ENCODE data around the gene NUP54.
A peak's percentile ranks its signal among the peaks of the same experiment; 100 is the strongest.

NUP54 gene

GRCh38 chr4:76108467-76109181 is 39.6 kb downstream of the NUP54 start:
- peak in 1 of 2 experiments; percentile 26 for DNase-seq (ENCODE audit: low read depth in 1 of 2, low spot score in 1 of 2)
- H3K4me3 ChIP-seq (replicated peaks; ENCODE audit: insufficient read depth, low read length), result no peak overlapping the region
- no peak overlapping the region for H3K27ac ChIP-seq (replicated peaks)
- no peaks in the 10 kb centered on the region for H3K27me3 ChIP-seq (ENCODE audit: insufficient read depth, poor library complexity, severe bottlenecking)
- no peak for TF ChIP-seq CTCF (IDR thresholded peaks at IDR 0.05; ENCODE audit: insufficient read depth, low read length)
- TF ChIP-seq SPI1 (IDR thresholded peaks at IDR 0.05; ENCODE audit: borderline replicate concordance, low read depth), result no peak
- TF ChIP-seq, protein P1, sequence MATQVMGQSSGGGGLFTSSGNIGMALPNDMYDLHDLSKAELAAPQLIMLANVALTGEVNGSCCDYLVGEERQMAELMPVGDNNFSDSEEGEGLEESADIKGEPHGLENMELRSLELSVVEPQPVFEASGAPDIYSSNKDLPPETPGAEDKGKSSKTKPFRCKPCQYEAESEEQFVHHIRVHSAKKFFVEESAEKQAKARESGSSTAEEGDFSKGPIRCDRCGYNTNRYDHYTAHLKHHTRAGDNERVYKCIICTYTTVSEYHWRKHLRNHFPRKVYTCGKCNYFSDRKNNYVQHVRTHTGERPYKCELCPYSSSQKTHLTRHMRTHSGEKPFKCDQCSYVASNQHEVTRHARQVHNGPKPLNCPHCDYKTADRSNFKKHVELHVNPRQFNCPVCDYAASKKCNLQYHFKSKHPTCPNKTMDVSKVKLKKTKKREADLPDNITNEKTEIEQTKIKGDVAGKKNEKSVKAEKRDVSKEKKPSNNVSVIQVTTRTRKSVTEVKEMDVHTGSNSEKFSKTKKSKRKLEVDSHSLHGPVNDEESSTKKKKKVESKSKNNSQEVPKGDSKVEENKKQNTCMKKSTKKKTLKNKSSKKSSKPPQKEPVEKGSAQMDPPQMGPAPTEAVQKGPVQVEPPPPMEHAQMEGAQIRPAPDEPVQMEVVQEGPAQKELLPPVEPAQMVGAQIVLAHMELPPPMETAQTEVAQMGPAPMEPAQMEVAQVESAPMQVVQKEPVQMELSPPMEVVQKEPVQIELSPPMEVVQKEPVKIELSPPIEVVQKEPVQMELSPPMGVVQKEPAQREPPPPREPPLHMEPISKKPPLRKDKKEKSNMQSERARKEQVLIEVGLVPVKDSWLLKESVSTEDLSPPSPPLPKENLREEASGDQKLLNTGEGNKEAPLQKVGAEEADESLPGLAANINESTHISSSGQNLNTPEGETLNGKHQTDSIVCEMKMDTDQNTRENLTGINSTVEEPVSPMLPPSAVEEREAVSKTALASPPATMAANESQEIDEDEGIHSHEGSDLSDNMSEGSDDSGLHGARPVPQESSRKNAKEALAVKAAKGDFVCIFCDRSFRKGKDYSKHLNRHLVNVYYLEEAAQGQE (IDR thresholded peaks at IDR 0.05; ENCODE audit: insufficient replicate concordance, low read depth), result no peak
- TF ChIP-seq POLR2AphosphoS5 (IDR thresholded peaks at IDR 0.05; ENCODE audit: low read depth), result no peak
- TF ChIP-seq GABPA (IDR thresholded peaks at IDR 0.05; ENCODE audit: low read depth), result no peak

DNA sequence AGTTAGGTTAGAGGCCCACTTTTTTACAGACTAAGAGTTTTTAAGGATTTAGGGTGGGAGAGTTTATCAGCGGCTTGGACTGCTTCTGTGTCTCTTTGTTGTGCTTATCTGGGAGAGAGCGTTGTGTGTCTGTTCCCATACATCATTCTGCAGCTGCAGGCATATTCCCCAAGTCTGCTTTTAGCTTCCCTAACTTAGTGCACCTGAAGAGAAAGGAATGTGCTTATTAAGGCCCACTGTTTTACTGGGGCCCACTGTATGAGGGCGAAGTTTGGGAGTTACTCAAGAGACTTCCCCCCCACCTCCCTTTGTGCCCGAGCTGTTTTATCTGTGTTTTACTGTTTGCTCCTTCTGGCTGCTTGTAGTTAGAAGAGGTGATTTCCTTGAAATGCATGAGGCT is 41.8 kb downstream of the NUP54 start:
- Histone ChIP-seq H3K27me3 (ENCODE audit: insufficient read depth, poor library complexity, severe bottlenecking) (no peaks in the 10 kb centered on the region), H3K27ac (replicated peaks) (no peak overlapping the region), H3K4me3 (replicated peaks; ENCODE audit: insufficient read depth, low read length) (no peak overlapping the region)
- no peak for DNase-seq (ENCODE audit: low read depth in 1 of 2, low spot score in 1 of 2)
- no peak for TF ChIP-seq GABPA (IDR thresholded peaks at IDR 0.05; ENCODE audit: low read depth)
- no peak for TF ChIP-seq POLR2AphosphoS5 (IDR thresholded peaks at IDR 0.05; ENCODE audit: low read depth)
- TF ChIP-seq, protein P1 (IDR thresholded peaks at IDR 0.05; ENCODE audit: insufficient replicate concordance, low read depth), result no peak
- TF ChIP-seq SPI1 (IDR thresholded peaks at IDR 0.05; ENCODE audit: borderline replicate concordance, low read depth), result no peak
- no peak for TF ChIP-seq CTCF (IDR thresholded peaks at IDR 0.05; ENCODE audit: insufficient read depth, low read length)

DNA sequence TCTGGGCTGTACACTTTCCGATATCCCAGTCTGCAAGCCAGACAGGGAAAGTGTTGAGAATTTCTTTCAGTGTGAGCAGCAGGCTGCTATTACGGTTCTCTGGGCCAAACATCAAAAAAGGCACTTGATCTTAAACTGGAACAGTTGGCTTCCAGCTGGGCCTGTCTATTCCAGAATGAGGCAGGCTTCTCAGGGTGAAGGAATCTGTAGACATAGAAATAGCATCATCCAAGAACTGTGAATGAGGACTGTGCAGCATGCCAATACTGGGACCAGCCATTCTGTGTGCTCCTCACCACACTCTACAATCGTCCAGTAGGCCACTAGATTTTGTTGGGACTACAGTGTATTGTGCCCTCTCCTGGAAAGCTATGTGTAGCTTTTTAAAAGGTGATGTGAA is 42.5 kb downstream of the NUP54 start:
- no peak overlapping the region for H3K4me3 ChIP-seq (replicated peaks; ENCODE audit: insufficient read depth, low read length)
- TF ChIP-seq, protein P1 (IDR thresholded peaks at IDR 0.05; ENCODE audit: insufficient replicate concordance, low read depth), result no peak
- TF ChIP-seq GABPA (IDR thresholded peaks at IDR 0.05; ENCODE audit: low read depth) (no peak), CTCF (IDR thresholded peaks at IDR 0.05; ENCODE audit: insufficient read depth, low read length) (no peak), POLR2AphosphoS5 (IDR thresholded peaks at IDR 0.05; ENCODE audit: low read depth) (no peak), SPI1 (IDR thresholded peaks at IDR 0.05; ENCODE audit: borderline replicate concordance, low read depth) (no peak)
- H3K27ac ChIP-seq (replicated peaks), result no peak overlapping the region
- no peaks in the 10 kb centered on the region for H3K27me3 ChIP-seq (ENCODE audit: insufficient read depth, poor library complexity, severe bottlenecking)
- DNase-seq (ENCODE audit: low read depth in 1 of 2, low spot score in 1 of 2), result no peak

All from HL-60 (cell line).